Left renal pelvis (tissue), 4 donors: ENCODE measurements around the gene FETUB. TPM values are rescaled to one million over a fixed set of nuclear protein-coding genes. Genes with fewer than 3 reads are reported as not detected.

ENCODE experiments used
- DNase-seq, 4 donors: peaks; one replicate each; pipeline ENCODE4 v3.0.0-alpha.2; 2013; ENCODE audit warnings: low read depth in 4 of 4, low spot score in 3 of 4
- polyA plus RNA-seq, 4 donors: library from polyadenylated mRNA; unstranded; fragments of 120-200 nt; gene quantifications; one replicate each; pipeline ENCODE4 v1.2.1, GENCODE V29; 2013; ENCODE audit not compliant: insufficient read length in 4 of 4

FETUB gene, protein sequence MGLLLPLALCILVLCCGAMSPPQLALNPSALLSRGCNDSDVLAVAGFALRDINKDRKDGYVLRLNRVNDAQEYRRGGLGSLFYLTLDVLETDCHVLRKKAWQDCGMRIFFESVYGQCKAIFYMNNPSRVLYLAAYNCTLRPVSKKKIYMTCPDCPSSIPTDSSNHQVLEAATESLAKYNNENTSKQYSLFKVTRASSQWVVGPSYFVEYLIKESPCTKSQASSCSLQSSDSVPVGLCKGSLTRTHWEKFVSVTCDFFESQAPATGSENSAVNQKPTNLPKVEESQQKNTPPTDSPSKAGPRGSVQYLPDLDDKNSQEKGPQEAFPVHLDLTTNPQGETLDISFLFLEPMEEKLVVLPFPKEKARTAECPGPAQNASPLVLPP
- polyA plus RNA-seq, result under 1 TPM; 0.14 to 0.23 (median 0.21) TPM

DNA sequence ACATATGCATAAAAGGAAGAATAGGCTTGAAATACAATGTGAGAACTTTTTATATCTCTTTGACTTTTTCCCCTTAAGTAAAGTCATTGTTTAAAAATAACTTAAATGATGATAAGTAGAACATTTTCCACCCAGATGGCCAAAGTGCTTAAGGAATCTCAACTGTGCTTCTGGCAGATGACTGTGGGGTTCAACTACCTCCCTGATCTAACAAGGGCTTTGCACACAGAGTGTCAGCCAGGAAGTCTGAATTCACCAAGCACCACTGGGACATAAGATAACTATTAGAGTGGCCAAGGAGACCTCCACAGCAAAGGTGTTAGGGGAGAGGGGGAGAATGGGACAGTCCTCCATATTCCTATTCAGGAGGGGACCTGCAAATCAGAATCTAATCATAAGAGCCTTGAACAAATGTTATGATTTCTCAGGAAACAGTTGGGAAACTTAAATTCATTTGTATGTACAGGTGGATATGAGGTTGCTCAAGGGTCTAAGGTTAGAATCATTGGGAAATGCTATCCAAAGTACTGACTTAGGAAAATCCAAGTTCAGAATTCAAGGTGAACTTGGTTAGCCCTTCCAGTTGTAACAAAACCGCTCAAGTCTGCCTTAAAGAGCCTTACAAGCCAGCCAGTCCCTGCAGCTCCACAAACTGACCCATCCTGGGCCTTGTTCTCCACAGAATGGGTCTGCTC, at the start of gene FETUB:
TSS of gene FETUB (plus strand) at position 622 of the 695 bp plus-strand sequence. CDS start at position 684, 62 bp downstream.
- no peak for DNase-seq

DNA sequence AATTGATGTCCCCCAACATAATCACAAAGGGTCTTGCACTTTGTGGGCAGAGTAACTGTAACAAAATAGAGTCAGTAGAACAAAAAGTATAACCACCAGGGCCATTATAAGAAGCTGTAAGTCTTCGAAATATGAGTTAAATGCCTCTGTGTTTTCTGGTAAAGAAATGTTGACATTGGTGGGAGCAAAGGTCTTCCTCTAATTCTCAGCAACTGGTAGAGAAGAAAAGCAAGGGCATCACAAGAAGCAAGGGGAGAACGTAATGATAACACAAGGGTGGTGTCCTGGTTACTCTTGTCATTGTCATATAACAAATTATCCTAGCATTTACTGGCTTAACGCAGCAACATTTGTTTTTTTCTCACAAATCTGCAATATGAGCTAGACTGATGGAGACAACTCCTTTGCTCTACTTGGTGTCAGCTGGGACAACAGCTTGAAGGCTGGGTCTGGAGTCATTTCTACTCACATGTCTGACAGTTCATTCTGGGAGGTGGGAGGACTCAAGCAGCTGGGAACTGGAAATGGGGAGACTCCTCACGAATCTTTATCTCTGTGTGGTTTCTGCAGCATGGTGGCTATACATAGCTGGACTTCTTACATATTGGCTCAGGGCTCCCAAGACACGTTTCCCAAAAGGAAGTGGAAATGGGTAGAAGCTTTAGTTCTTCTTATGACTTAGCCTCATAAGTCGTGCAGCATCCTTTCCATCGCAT, 49.5 kb upstream of the FETUB start:
- no peak for DNase-seq

DNA sequence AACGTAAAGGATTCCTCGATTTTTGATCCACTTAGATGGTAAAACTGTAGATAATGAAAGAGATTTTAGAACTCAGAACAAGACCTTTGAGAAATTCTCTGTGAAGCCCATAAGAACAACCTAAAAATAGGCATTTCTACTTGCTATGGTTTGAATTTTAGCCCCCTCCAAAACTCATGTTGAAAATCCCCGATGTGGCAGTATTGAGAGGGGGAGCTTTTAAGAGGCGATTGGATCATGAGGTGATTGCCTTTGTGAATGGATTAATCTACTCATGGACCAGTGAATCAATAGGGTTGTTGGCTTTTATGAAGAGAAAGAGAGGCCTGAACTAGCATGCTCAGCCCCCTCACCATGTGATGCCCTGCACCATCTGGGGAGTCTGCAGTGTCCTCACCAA, 47.5 kb upstream of the FETUB start:
- no peak for DNase-seq

DNA sequence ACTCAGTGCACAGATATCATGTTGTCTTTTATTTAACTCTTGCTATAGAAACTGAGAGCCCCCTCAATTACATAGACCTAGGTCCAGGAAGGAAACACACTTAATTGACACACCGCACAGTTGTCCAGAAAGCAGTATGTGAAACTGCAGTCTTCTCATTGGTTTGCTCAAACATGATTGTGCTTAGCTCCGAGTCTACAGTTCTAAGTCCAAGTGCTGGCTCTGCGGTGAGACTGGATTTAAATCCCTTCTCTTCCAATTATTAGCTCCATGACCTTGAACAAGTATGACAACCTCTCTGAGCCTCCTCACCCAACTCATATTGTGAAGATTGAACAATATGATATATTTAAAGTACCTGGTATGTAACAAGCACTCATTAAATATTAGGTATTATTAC, 46.3 kb upstream of the FETUB start:
- DNase-seq, result no peak

DNA sequence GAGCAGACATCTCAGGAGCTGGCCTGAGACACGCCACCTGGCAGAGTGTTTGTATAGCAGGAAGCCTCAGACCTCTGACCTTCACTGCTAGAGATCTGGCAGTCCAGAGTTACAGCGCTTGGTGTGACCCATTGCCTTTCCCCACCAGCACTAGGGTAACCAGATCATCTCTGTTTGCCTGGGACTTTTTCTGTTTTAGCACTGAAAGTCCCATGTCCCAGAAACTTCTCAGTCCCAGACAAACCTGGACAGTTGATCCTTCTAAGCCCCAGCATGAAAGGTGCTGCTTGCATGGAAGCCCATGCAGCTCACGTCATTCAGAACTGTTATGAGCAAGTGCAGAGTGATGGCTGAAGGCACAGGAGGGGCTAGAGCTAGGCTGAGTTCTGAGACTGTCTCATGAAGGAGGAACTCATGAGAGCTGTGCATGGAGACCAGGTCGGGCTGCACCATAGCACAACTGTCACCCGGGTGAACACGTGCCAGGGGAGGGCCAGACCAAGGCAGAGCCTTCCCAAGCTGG, 45.5 kb upstream of the FETUB start:
- no peak for DNase-seq

DNA sequence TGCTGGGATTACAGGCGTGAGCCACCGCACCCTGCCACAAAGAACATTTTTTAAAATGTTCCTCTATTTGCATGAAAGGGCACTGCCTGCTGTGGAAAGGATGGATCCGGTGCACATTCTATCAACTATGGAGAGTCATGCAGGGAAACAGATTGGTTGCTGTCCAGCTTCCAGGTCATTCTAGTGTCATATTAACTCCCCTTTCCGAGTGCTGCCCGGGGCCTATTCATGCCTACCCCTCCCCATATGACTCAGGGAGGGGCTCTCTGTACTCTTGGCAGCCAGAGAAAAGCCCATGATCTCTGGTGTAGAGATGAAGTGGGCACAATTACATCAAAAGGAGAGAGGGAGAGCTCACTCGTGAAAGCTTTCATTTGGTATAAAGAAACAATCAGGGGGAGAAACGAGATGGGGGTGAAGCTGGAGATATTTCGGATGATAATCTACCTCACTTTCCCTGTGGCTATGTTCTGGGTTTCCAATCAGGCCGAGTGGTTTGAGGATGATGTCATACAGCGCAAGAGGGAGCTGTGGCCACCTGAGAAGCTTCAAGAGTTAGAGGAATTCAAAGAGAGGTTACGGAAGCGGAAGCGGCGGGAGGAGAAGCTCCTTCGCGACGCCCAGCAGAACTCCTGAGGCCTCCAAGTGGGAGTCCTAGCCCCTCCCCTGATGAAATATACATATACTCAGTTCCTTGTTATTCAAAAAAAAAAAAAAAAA, 43.5 kb upstream of the FETUB start:
- DNase-seq, result peak in 1 of 4 donors; percentile 22

DNA sequence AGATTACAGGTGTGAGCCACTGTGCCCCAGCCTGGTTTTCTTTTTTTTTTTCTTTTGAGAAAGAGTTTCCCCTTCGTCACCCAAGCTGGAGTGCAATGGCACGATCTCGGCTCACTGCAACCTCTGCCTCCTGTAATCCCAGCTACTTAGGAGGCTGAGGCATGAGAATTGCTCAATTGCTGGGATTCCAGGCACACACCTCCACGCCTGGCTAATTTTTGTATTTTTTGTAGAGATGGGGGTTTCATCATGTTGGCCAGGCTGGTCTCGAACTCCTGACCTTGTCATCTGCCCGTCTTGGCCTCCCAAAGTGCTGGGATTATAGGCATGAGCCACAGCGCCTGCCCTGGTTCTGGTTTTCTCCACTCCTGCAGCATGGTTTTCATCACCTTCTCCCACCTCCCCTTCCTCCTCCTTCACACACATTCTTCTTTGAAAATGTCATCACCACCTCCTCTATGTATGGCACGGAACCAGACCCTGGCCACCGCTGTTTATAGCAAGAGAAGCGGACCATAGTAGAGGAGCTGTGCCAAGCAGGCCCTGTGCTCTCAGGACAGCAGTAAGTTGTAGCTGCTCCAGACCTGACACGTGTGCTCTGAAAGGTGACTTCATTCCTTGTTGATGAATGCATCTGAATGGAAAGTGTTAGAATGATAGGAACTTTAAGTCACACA, 42.0 kb upstream of the FETUB start:
- no peak for DNase-seq

DNA sequence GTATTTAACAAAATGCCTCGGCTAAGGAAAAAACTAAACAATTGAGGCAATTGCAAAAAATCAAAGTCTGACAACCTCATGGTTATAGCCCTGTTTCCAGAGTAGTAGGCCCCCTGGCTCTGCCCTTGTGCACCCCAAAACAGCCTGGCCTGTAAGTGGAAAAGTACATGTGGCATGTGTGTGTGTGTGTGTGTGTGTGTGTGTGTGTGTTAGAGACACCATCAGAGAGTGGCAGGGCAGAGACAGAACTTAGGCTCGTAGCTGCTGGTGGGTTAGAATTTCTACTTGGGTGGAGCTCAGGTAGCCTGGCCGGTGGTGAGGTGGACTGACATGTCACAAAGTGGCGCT, 41.4 kb upstream of the FETUB start:
- DNase-seq, result no peak

DNA sequence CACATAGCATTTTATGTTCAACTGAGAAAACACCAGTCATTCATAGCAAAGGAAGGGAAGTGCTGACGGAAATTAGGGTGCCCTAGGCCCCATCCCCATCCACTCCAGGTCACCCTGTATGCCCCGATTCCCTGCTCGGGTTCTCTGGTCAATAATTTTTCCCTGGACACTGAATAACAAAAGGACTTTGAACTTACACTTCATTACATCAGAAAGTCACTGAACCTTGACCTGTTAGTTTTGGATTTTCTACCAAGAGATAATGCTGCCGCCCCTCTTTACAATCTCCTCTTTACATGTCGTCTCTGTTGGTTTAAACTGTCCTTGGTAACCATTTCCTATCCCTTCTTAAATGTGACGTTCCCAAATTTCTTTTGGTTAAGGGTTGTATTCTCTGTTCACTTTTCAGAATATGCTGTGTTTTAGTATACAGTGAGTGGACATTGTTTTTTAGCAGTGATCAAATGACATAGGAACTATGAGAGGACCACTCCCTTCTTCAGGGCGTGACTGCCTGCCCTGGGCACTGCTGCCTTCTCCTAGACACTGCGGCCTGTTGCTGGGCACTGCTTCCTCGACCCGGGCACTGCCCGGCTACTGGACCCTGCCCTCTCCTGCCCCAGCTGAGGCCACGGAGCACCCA, 40.9 kb upstream of the FETUB start:
- DNase-seq, result no peak

DNA sequence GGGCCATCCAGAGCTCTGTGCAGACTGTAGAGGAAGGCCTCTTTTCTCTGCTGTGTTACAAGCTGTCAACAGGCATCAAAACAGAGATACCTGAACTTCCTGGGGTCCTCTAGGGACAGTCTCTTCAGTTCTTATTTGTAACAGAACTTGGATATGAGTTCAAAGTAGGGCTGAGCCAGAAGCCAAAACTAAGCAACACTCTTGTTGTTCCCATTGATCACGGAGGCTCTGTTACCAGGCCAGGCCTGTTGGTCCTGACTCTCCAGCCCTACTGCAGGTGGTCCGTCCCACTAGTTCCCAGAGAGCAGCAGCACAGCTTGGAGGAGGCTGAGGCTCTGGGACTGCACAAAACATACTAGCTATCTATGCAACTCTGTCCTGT, 40.4 kb upstream of the FETUB start:
- DNase-seq, result no peak

DNA sequence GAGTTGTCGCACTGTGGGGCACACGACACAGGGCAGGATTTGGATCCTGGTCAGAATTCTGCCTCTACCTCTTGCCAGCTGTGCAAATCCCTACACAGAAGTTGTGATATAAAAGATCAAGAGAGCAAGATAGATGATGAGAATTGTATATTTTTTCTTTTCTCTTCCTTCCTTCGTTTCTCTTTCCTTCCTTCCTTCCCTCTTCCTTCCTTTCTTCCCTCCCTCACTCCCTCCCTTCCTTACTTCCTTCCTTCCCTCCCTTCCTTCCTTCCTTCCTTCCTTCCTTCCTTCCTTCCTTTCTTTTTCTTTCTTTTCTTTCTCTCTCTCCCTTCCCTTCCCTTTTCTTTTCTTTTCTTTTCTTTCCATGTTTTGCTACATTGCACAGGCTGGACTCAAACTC, 39.3 kb upstream of the FETUB start:
- no peak for DNase-seq

DNA sequence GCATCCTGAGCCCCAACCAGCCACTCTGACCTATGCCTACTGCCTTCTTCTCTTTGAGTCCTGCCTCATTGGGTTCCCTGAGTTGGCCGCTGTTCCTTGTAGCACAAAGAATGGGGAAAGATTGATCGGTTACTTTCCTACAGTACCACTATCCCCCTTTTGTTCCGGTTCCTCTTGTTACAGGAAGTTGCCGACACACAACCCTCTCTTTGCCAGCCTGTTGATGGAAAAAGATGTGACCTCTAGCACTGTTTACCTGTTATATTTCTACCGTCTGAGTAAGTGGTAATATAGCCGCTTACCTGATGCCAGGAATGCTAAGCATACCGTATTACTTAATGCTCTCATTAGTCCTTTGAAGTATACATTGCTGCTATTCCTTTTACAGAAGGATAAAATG, 37.0 kb upstream of the FETUB start:
- DNase-seq, result no peak

DNA sequence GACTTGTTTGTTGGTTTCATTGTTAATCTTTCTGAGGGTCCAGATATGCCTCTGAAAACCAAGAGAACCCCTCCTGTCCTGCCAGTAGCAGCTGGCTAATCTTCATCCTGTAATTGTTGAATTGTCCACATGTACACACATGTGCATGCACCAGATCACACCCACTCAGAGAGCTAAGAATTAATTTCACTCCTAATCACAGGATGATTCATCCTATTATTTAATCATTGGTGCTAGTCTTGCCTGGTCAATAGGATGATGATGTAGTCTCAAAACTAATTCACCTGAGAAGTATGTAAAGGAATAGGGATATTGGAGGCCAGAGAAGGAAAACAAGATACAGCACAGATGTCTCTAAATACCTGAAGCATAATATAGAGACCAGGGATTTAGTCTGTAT, 35.1 kb upstream of the FETUB start:
- no peak for DNase-seq

DNA sequence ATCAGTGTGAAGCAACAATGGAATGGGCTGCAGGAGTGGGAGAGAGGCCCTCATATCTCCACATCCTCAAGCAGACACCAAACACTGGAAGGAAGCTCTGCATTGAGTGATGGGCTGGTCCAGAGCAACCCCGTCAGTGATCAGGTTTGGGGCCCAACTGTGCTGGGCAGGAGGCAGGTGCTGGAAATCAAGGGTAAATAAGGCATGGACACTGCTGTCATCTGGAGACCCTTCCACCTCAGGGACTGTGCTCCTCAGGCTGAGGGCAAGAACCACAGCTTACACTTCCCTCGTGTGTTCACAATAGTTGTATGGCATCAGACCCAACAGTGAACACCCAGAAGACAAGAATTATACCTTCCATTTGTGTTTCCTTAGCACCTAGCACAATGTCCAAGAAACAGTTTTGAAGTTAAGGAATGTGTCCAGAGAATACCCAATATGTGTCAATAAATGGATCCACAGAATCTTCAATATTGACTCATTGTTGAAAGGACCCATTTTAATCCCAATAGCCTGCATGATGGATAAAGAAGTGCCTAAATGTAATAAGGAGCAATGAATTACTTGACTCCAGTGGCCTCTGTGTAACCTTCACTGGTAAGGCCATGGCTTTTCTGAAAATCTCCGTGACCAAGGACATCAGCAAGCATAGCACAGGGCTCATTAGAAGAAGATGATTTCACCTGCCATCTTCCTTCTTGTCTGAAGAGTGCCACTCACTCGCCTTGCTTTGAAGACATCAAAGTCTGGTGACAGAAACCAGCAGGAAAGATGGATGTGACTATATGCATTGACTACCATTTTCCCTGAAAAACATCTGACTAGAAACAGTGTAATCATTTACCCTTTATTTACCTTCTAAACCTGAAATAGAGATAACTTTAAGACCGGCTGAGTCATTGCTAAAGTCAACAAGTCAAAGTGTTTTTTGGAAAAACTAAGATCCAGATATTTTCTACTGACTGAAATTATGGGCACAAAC, 34.3 kb upstream of the FETUB start:
- DNase-seq, result no peak

DNA sequence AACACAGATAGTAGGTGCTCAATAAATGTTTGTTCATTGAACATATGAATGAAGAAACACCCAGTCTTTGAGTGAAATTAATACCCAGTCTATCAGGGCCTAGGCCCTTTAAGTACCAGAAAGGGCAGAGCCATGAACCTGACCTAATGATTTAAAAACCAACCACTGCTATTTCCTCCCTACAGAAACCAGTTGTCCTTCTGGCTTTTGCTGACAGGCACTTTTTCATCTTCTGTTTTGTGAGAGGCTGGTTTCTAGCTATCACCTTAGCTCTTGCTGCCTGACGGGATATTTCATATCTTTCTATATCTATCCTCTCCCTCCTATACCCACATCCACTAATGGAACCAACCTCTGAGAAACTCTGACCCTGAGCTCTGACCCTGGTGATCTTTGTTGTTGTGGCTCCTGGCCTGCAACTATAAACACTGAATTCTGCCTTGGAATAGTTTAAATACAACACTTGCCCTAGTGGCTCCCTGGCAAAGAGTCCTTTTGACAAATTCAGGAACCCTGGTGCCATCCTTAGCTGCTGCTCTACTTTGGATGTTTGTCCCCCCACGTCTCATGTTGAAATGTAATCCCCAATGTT, 31.5 kb upstream of the FETUB start:
- no peak for DNase-seq

DNA sequence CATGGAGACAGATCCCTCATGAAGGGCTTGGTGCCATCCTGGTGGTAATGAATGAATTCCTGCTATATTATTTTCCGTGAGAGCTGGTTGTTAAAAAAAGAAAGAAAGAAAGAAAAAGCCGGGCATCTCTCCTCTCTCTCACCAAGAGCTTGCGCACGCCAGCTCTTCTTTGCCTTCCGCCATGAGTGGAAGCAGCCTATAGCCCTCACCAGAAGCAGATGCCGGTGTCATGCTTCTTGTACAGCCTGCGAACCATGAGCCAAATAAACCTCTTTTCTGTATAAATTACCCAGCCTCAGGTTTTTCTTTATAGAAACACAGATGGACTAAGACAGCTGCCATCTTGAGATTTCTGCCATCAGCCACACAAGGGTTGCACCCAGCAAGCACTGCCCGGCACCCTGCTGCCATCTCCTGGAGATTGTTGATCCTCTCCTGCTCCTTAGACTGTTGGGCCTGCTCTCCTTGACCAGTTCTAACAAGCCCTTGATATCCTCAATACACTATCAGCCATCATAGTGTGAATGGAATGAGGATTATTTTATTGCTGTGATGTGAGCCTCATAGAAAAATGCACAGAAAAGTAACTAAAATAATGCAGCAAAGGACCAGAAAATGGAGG, 30.8 kb upstream of the FETUB start:
- DNase-seq, result no peak

DNA sequence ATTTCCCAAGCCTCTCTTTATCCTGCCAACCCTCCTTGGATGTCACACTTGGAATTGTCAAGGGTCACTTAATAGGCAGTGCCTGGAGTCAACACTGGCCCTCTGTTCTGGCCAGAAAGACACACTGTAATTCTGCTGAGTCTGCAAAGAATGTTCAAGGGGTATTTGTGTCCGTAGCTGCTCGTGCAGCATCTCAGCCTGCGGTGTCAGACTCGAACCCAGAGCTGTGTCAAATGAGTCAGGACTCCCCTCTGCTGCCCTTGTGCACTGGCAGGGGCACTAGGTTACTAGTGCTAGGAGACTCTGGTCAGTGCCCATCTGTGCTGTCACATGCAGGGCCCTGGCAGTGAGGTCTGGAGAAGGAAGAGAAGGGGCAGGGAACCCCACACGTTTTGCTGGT, 28.1 kb upstream of the FETUB start:
- no peak for DNase-seq
